B cell (primary cell): ENCODE measurements around the gene ADAMTSL4. TPM values are rescaled to one million over a fixed set of nuclear protein-coding genes. Genes with fewer than 3 reads are reported as not detected.

ENCODE experiments used
- ATAC-seq: fragments of 200-7000 bp; cut with Tn5 transposase; one replicate; pipeline ENCODE4 v1.10.0; 2021; ENCODE audit warnings: low read depth, mild to moderate bottlenecking, moderate number of reproducible peaks, moderate library complexity
- CTCF ChIA-PET: fragments of 350-600 bp; sonication (Branson Sonifier 250); formaldehyde crosslinking; loops from one replicate; lab custom pipeline; 2021; ENCODE audit warnings: antibody characterized with exemption, inconsistent platforms; lab: Charles Lee
- POLR2A ChIA-PET: fragments of 350-600 bp; sonication (Branson Sonifier 250); formaldehyde crosslinking; loops from one replicate; lab custom pipeline; 2021; ENCODE audit warnings: antibody characterized with exemption; lab: Charles Lee
- DNase-seq: peaks from one replicate; pipeline ENCODE4 v3.0.0; 2013
- H2AFZ ChIP-seq: 2 replicates; pipeline ENCODE4 v1.6.1; 2012; ENCODE audit warnings: mild to moderate bottlenecking, low read depth, low read length; ENCODE audit not compliant: insufficient read depth, poor library complexity, severe bottlenecking
- H3K27ac ChIP-seq, 2 donors: 1 replicate in 1 of 2; 2 replicates in 1 of 2; pipeline ENCODE4 v1.5.1; 2012 to 2013; ENCODE audit warnings: low read length in 2 of 2, mild to moderate bottlenecking in 2 of 2, moderate library complexity in 1 of 2
- H3K27me3 ChIP-seq, 4 experiments: fragments of 200-600 bp in 1 of 4; sonication (generic) in 1 of 4; replicated peaks in 1 of 4; 1 replicate in 2 of 4; 2 replicates in 2 of 4; pipeline versions ENCODE4 v1.6.1 to v1.7.0; 2013 to 2016; ENCODE audit warnings: low read length in 3 of 4, mild to moderate bottlenecking in 2 of 4, mixed read lengths in 1 of 4, moderate library complexity in 1 of 4; ENCODE audit not compliant: insufficient read depth in 4 of 4, control insufficient read depth in 3 of 4; ENCODE audit errors: control extremely low read depth in 1 of 4
- H3K36me3 ChIP-seq, 2 experiments: replicated peaks in 1 of 2; 1 replicate in 1 of 2; 2 replicates in 1 of 2; pipeline versions ENCODE4 v1.6.1 to v1.7.1; 2013; ENCODE audit warnings: low read length in 1 of 2; ENCODE audit not compliant: insufficient read depth in 2 of 2, control insufficient read depth in 1 of 2; ENCODE audit errors: control extremely low read depth in 1 of 2, extremely low read depth in 1 of 2
- H3K4me1 ChIP-seq, 2 donors: fragments of 200-600 bp in 1 of 2; sonication (generic) in 1 of 2; 1 replicate in 1 of 2; 2 replicates in 1 of 2; pipeline versions ENCODE4 v1.5.1 to v1.6.1; 2013 to 2017; ENCODE audit warnings: low read length in 2 of 2; ENCODE audit not compliant: control insufficient read depth in 2 of 2, insufficient read depth in 2 of 2
- H3K4me2 ChIP-seq: replicated peaks from 2 replicates; pipeline ENCODE3; 2012; ENCODE audit warnings: mild to moderate bottlenecking, low read depth, low read length; ENCODE audit not compliant: poor library complexity, severe bottlenecking
- H3K4me3 ChIP-seq, 5 experiments: fragments of 200-600 bp in 1 of 5; sonication (generic) in 1 of 5; 1 replicate in 3 of 5; 2 replicates in 2 of 5; pipeline versions ENCODE4 v1.5.1 to v1.7.0; 2011 to 2016; ENCODE audit warnings: low read length in 4 of 5, mild to moderate bottlenecking in 4 of 5, low read depth in 2 of 5, control low read depth in 1 of 5, moderate library complexity in 1 of 5; ENCODE audit not compliant: insufficient read depth in 1 of 5; ENCODE audit errors: control extremely low read depth in 1 of 5, extremely low read depth in 1 of 5
- H3K79me2 ChIP-seq: fragments of 200-600 bp; sonication (generic); one replicate; pipeline ENCODE4 v1.6.0; 2016; ENCODE audit warnings: low read length; ENCODE audit not compliant: control insufficient read depth, insufficient read depth
- H3K9ac ChIP-seq: fragments of 200-600 bp; sonication (generic); 2 replicates; pipeline ENCODE4 v1.6.1; 2017; ENCODE audit warnings: mild to moderate bottlenecking, low read length, moderate library complexity
- H3K9me3 ChIP-seq, 3 donors: one replicate each; pipeline versions ENCODE4 v1.6.1 to v1.7.1; 2013; ENCODE audit warnings: low read length in 2 of 3; ENCODE audit not compliant: control insufficient read depth in 2 of 3, insufficient read depth in 1 of 3; ENCODE audit errors: control extremely low read depth in 1 of 3
- H4K20me1 ChIP-seq: 2 replicates; pipeline ENCODE4 v1.6.0; 2012; ENCODE audit warnings: mild to moderate bottlenecking, low read length; ENCODE audit not compliant: insufficient read depth, control insufficient read depth, poor library complexity, severe bottlenecking
- H3K27ac Mint-ChIP-seq: one replicate; pipeline ENCODE4 v1.8.0; 2021; ENCODE audit warnings: mixed read lengths
- H3K27me3 Mint-ChIP-seq: one replicate; pipeline ENCODE4 v1.8.0; 2021; ENCODE audit warnings: mixed read lengths
- H3K4me1 Mint-ChIP-seq: one replicate; pipeline ENCODE4 v1.8.0; 2021; ENCODE audit warnings: mixed read lengths
- H3K4me3 Mint-ChIP-seq: one replicate; pipeline ENCODE4 v1.8.0; 2021; ENCODE audit warnings: mixed read lengths
- H3K9me3 Mint-ChIP-seq: one replicate; pipeline ENCODE4 v1.8.0; 2022; ENCODE audit warnings: mixed read lengths; ENCODE audit not compliant: insufficient read depth
- EZH2 ChIP-seq: IDR thresholded peaks from 2 replicates; pipeline ENCODE4 v1.6.1; 2012; ENCODE audit warnings: borderline replicate concordance, low read depth, mild to moderate bottlenecking, moderate library complexity, low read length; ENCODE audit not compliant: insufficient read depth, poor library complexity, severe bottlenecking
- WGBS: methylation state at CpG from one replicate; pipeline ENCODE4 v1.1.5; 2013; ENCODE audit warnings: missing lambda C conversion rate; ENCODE audit not compliant: insufficient coverage; 5-methylcytosine and 5-hydroxymethylcytosine counted together
- intact Hi-C: fragments of 100-400 bp; cut with micrococcal nuclease; formaldehyde crosslinking; loops from one replicate; pipeline ENCODE4 v1.10.0; 2022
- polyA plus RNA-seq: library from polyadenylated mRNA; depleted of rRNA; stranded (reverse); fragments of >200 nt; gene quantifications from 2 replicates; pipeline ENCODE4 v1.2.3, GENCODE V29; 2012
- total RNA-seq, 2 donors: library from RNA; stranded (reverse); fragments of 120-200 nt in 1 of 2; gene quantifications; 1 replicate in 1 of 2; 2 replicates in 1 of 2; pipeline versions ENCODE4 v1.2.3 to v1.2.4, GENCODE V29; 2013 to 2022
- TF ChIP-seq, protein P1 (sequence below): fragments of 200-600 bp; IDR thresholded peaks from one replicate; pipeline ENCODE4 v1.8.0; 2022; ENCODE audit warnings: antibody characterized with exemption, mild to moderate bottlenecking

Gene ADAMTSL4
- total and polyA plus RNA-seq, 2 donors (not counting 1 experiment from before 2014, with no cell fraction given) = 0.70 TPM; not detected in 1

DNA sequence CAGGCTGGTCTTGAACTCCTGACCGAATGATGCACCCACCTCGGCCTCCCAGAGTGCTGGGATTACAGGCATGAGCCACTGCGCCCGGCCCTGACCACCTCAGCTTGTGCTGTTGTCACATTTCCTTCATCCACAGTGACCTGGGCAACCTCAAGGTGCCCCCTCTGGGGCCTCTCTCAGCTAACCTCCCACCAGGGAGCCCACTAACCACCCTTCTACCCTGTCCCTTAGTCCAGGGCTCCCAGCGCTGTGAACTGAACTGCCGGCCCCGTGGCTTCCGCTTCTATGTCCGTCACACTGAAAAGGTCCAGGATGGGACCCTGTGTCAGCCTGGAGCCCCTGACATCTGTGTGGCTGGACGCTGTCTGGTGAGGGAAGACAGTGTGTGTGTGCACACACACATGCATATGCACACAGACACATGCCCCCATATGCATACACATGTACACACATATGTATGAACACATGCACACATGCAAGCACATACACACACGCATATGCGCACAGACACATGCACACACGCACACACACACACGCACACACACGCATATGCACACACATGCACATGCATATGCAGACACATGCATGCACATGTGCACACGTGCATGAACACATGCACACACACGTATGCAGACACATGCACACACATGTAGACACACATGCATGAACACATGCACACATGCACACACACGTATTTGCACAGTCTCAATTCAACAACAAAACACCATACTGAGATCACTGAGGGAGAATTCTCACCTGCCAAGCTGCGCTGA is 6.2 kb downstream of the ADAMTSL4 start:
- intact Hi-C loops = no loop called here
- H3K27me3 ChIP-seq = peaks cover 0 to 12% (median 0%) of the 10 kb centered on the region in 4 experiments
- H3K9ac ChIP-seq = no peak overlapping the region
- ATAC-seq = no peak
- H3K36me3 ChIP-seq = no peaks in the 10 kb centered on the region
- no peaks in the 10 kb centered on the region for H3K9me3 Mint-ChIP-seq
- H3K4me1 ChIP-seq = peaks cover 14 to 28% of the 10 kb centered on the region in 2 donors
- no peak for DNase-seq
- no peak overlapping the region for H2AFZ ChIP-seq
- peaks cover 3% of the 10 kb centered on the region for H4K20me1 ChIP-seq
- H3K27me3 Mint-ChIP-seq = no peaks in the 10 kb centered on the region
- H3K9me3 ChIP-seq = no peaks in the 10 kb centered on the region
- CTCF ChIA-PET = interaction anchor here (11.3 to 14.8 kb wide), 2 partner anchors 21 to 63 kb away, joined by 497 to 661 read pairs; partner anchors contain the start of genes ENSA and MCL1
- no peak overlapping the region for H3K27ac Mint-ChIP-seq
- no peak overlapping the region for H3K4me2 ChIP-seq
- no peak overlapping the region for H3K4me3 ChIP-seq
- POLR2A ChIA-PET = no interaction called here
- H3K4me1 Mint-ChIP-seq = peaks cover 27% of the 10 kb centered on the region
- 86% methylated on average over 15 of the region's 19 CpGs for WGBS
- H3K79me2 ChIP-seq = peaks cover 11% of the 10 kb centered on the region
- no peak overlapping the region for H3K4me3 Mint-ChIP-seq
- no peak overlapping the region for H3K27ac ChIP-seq
- TF ChIP-seq, protein P1, sequence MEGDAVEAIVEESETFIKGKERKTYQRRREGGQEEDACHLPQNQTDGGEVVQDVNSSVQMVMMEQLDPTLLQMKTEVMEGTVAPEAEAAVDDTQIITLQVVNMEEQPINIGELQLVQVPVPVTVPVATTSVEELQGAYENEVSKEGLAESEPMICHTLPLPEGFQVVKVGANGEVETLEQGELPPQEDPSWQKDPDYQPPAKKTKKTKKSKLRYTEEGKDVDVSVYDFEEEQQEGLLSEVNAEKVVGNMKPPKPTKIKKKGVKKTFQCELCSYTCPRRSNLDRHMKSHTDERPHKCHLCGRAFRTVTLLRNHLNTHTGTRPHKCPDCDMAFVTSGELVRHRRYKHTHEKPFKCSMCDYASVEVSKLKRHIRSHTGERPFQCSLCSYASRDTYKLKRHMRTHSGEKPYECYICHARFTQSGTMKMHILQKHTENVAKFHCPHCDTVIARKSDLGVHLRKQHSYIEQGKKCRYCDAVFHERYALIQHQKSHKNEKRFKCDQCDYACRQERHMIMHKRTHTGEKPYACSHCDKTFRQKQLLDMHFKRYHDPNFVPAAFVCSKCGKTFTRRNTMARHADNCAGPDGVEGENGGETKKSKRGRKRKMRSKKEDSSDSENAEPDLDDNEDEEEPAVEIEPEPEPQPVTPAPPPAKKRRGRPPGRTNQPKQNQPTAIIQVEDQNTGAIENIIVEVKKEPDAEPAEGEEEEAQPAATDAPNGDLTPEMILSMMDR = no peak
- no peak for TF ChIP-seq EZH2
